Naive thymus-derived CD4-positive, alpha-beta T cell (primary cell): ENCODE data around the gene ALDH1B1. TPM values are rescaled to one million over a fixed set of nuclear protein-coding genes. Genes with fewer than 3 reads are reported as not detected.

Experiments used
- ATAC-seq: fragments of 150-1000 bp; cut with Tn5 transposase; 2 replicates; pipeline ENCODE4 v1.10.0; 2021; ENCODE audit warnings: mild to moderate bottlenecking, moderate library complexity
- CTCF ChIA-PET: fragments of 350-600 bp; sonication (Branson Sonifier 250); formaldehyde crosslinking; loops from one replicate; lab custom pipeline; 2021; ENCODE audit warnings: antibody characterized with exemption; lab: Charles Lee
- POLR2A ChIA-PET: fragments of 350-600 bp; sonication (Branson Sonifier 250); formaldehyde crosslinking; loops from one replicate; lab custom pipeline; 2021; ENCODE audit warnings: antibody characterized with exemption, inconsistent platforms; lab: Charles Lee
- DNase-seq, 9 donors: peaks; one replicate each; pipeline versions ENCODE4 v3.0.0 to v3.0.0-alpha.2; 2020 to 2022; ENCODE audit warnings: mixed read lengths in 1 of 9
- H3K27ac ChIP-seq: one replicate; pipeline ENCODE4 v1.7.0; 2013; ENCODE audit warnings: mild to moderate bottlenecking, low read depth, low read length, moderate library complexity
- H3K27me3 ChIP-seq, 2 donors: one replicate each; pipeline ENCODE4 v1.7.0; 2013; ENCODE audit warnings: low read length in 2 of 2, mild to moderate bottlenecking in 2 of 2, moderate library complexity in 2 of 2; ENCODE audit not compliant: control insufficient read depth in 2 of 2, insufficient read depth in 2 of 2
- H3K36me3 ChIP-seq, 3 experiments: 1 replicate in 2 of 3; 2 replicates in 1 of 3; pipeline ENCODE4 v1.7.0; 2013; ENCODE audit warnings: low read length in 3 of 3, mild to moderate bottlenecking in 3 of 3, moderate library complexity in 1 of 3; ENCODE audit not compliant: insufficient read depth in 3 of 3, control insufficient read depth in 2 of 3
- H3K4me1 ChIP-seq, 2 donors: one replicate each; pipeline ENCODE4 v1.7.0; 2013; ENCODE audit warnings: low read length in 2 of 2, mild to moderate bottlenecking in 2 of 2, moderate library complexity in 1 of 2; ENCODE audit not compliant: control insufficient read depth in 2 of 2, insufficient read depth in 2 of 2
- H3K4me3 ChIP-seq: 2 replicates; pipeline ENCODE4 v1.7.0; 2013; ENCODE audit warnings: mild to moderate bottlenecking, low read length
- H3K9me3 ChIP-seq, 3 experiments: 1 replicate in 2 of 3; 2 replicates in 1 of 3; pipeline ENCODE4 v1.7.0; 2013; ENCODE audit warnings: low read length in 3 of 3; ENCODE audit not compliant: control insufficient read depth in 2 of 3
- H3K27ac Mint-ChIP-seq, 9 donors: one replicate each; pipeline ENCODE4 v1.8.0; 2020 to 2022; ENCODE audit warnings: mixed read lengths in 9 of 9, mild to moderate bottlenecking in 8 of 9, moderate library complexity in 5 of 9, inconsistent platforms in 2 of 9
- H3K27me3 Mint-ChIP-seq, 5 donors: one replicate each; pipeline ENCODE4 v1.8.0; 2021 to 2022; ENCODE audit warnings: mixed read lengths in 5 of 5, mild to moderate bottlenecking in 1 of 5
- H3K36me3 Mint-ChIP-seq, 5 donors: one replicate each; pipeline ENCODE4 v1.8.0; 2020 to 2022; ENCODE audit warnings: mixed read lengths in 5 of 5, mild to moderate bottlenecking in 3 of 5, inconsistent platforms in 1 of 5
- H3K4me1 Mint-ChIP-seq, 7 donors: one replicate each; pipeline ENCODE4 v1.8.0; 2020 to 2022; ENCODE audit warnings: mixed read lengths in 7 of 7, mild to moderate bottlenecking in 3 of 7, inconsistent platforms in 1 of 7
- H3K4me3 Mint-ChIP-seq, 10 donors: one replicate each; pipeline ENCODE4 v1.8.0; 2020 to 2022; ENCODE audit warnings: mild to moderate bottlenecking in 10 of 10, mixed read lengths in 10 of 10, moderate library complexity in 6 of 10, inconsistent platforms in 2 of 10
- H3K9me3 Mint-ChIP-seq, 11 donors: one replicate each; pipeline ENCODE4 v1.8.0; 2020 to 2022; ENCODE audit warnings: mixed read lengths in 11 of 11, mild to moderate bottlenecking in 4 of 11, inconsistent platforms in 1 of 11, moderate library complexity in 1 of 11
- intact Hi-C, 2 donors: fragments of 100-400 bp; cut with micrococcal nuclease; formaldehyde crosslinking; loops; one replicate each; pipeline ENCODE4 v1.15.1; 2023
- polyA plus RNA-seq, 2 donors: library from polyadenylated mRNA; unstranded; fragments of 300-500 nt; fragmentation: Illumina TruSeq; gene quantifications; one replicate each; pipeline ENCODE4 v1.2.3, GENCODE V29; 2021
- total RNA-seq, 6 experiments: library from RNA in 5 of 6; stranded (reverse) in 5 of 6; gene quantifications; 1 replicate in 5 of 6; 2 replicates in 1 of 6; pipeline ENCODE4 v1.2.3 and lab custom pipeline; 2021 to 2026

Gene ALDH1B1
- total and polyA plus RNA-seq, 7 experiments from 2014 or later: 1.9 to 13.4 (median 4.6) TPM

DNA sequence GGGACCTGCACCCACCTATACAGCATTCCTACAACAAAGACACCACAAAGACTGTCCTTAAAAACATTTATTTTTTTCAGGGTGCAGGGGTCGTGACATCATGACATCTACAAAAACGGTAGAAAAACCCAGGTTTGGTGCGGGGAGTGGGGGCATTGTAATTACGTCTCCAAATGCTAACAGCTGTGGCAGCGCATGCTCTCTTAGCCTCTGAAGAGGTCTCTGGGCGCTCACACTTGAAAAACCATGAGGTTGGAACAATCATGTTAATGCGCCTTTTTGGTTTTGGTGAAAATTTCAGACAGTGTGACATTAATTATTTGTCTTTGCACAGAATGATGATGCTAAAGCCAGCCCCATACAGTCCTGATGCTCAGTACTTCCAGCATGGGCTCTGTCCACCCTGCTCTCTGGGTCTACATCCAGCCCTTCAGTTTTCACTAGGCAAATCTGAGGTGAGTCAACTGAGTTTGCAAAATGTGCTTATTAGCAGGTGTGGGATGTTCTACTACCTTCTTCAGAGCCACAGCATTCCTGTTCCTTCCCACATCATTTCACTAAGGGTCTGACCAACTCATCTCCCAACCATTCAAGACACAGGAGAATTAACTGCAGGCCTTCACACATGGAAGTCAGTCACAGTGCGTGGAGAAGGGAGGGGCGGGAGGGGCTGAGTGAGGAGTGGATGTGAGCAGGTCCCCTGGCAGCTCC lies 14.1 kb downstream of the ALDH1B1 start:
- POLR2A ChIA-PET: no interaction called here
- CTCF ChIA-PET: no interaction called here
- no peak overlapping the region for H3K4me3 Mint-ChIP-seq
- H3K27me3 Mint-ChIP-seq: peaks cover 5 to 30% (median 6%) of the 10 kb centered on the region in 5 donors
- no peaks in the 10 kb centered on the region for H3K4me1 ChIP-seq
- ATAC-seq: no peak
- intact Hi-C loops: no loop called here
- H3K27ac Mint-ChIP-seq: no peak overlapping the region
- H3K4me1 Mint-ChIP-seq: peaks cover 0 to 2% (median 0%) of the 10 kb centered on the region in 7 donors
- no peak for DNase-seq
- H3K9me3 ChIP-seq: no peaks in the 10 kb centered on the region
- H3K36me3 Mint-ChIP-seq: no peaks in the 10 kb centered on the region
- H3K36me3 ChIP-seq: no peaks in the 10 kb centered on the region
- no peak overlapping the region for H3K27ac ChIP-seq
- H3K4me3 ChIP-seq: no peak overlapping the region
- no peaks in the 10 kb centered on the region for H3K27me3 ChIP-seq
- H3K9me3 Mint-ChIP-seq: peaks cover 0 to 1% (median 0%) of the 10 kb centered on the region in 11 donors

GRCh38 chr9:38408719-38409118 lies 16.2 kb downstream of the ALDH1B1 start:
- Mint-ChIP-seq H3K9me3 (no peaks in the 10 kb centered on the region), H3K4me1 (peaks cover 0 to 2% (median 0%) of the 10 kb centered on the region in 7 donors), H3K27me3 (peaks cover 5 to 27% (median 6%) of the 10 kb centered on the region in 5 donors), H3K27ac (no peak overlapping the region), H3K36me3 (no peaks in the 10 kb centered on the region), H3K4me3 (no peak overlapping the region)
- Histone ChIP-seq H3K9me3 (no peaks in the 10 kb centered on the region), H3K4me3 (no peak overlapping the region), H3K27ac (no peak overlapping the region), H3K4me1 (no peaks in the 10 kb centered on the region), H3K36me3 (no peaks in the 10 kb centered on the region), H3K27me3 (no peaks in the 10 kb centered on the region)
- intact Hi-C loops: no loop called here
- no peak for DNase-seq
- CTCF ChIA-PET: no interaction called here
- POLR2A ChIA-PET: no interaction called here
- ATAC-seq: no peak

DNA sequence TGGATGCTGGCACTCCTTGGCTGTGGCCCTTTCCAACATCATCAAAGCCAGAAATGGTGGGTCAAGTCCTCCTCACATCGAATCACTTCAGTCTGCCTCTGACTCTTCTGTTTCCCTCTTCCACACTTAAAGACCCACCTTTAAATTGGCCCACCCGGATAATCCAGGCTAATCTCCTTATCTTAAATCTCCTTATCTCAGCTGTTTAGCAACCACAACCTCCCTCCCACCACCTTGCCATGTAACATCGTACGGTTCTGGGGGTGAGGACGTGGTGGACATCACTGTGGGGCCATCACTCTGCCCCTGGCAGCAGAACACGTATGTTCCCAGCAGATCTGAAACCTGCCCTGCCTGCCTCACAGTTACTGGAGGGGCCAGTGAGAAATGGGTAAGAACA lies 20.2 kb downstream of the ALDH1B1 start:
- Mint-ChIP-seq H3K27ac (no peak overlapping the region), H3K4me1 (no peaks in the 10 kb centered on the region), H3K27me3 (peaks cover 0 to 11% (median 0%) of the 10 kb centered on the region in 5 donors), H3K4me3 (no peak overlapping the region), H3K36me3 (no peaks in the 10 kb centered on the region), H3K9me3 (no peaks in the 10 kb centered on the region)
- Histone ChIP-seq H3K36me3 (no peaks in the 10 kb centered on the region), H3K27me3 (no peaks in the 10 kb centered on the region), H3K4me3 (no peak overlapping the region), H3K4me1 (no peaks in the 10 kb centered on the region), H3K9me3 (no peaks in the 10 kb centered on the region), H3K27ac (no peak overlapping the region)
- intact Hi-C loops: no loop called here
- ChIA-PET CTCF (interaction anchor here (0.5 kb wide), 1 partner anchor 160 kb away, joined by 6 read pairs; no protein-coding TSS in a partner anchor), POLR2A (no interaction called here)
- no peak for DNase-seq
- ATAC-seq: no peak

- Histone ChIP-seq H3K36me3 (no peaks in the 10 kb centered on the region), H3K9me3 (no peaks in the 10 kb centered on the region), H3K27me3 (no peaks in the 10 kb centered on the region), H3K4me1 (no peaks in the 10 kb centered on the region), H3K4me3 (no peak overlapping the region), H3K27ac (no peak overlapping the region)
- ChIA-PET CTCF (no interaction called here), POLR2A (no interaction called here)
- DNase-seq (no peak), ATAC-seq (no peak)
- Mint-ChIP-seq H3K4me1 (no peaks in the 10 kb centered on the region), H3K4me3 (no peak overlapping the region), H3K36me3 (no peaks in the 10 kb centered on the region), H3K27ac (no peak overlapping the region), H3K9me3 (no peaks in the 10 kb centered on the region), H3K27me3 (peaks cover 0 to 11% (median 0%) of the 10 kb centered on the region in 5 donors)
- intact Hi-C loops: no loop called here
These were observed 20.8 kb downstream of the ALDH1B1 start for GRCh38 chr9:38413283-38413682.

GRCh38 chr9:38414040-38414723 lies 21.7 kb downstream of the ALDH1B1 start:
- no peaks in the 10 kb centered on the region for H3K36me3 ChIP-seq
- CTCF ChIA-PET: no interaction called here
- H3K27ac Mint-ChIP-seq: no peak overlapping the region
- no peaks in the 10 kb centered on the region for H3K36me3 Mint-ChIP-seq
- no peak overlapping the region for H3K4me3 ChIP-seq
- no peaks in the 10 kb centered on the region for H3K4me1 Mint-ChIP-seq
- peaks cover 0 to 4% (median under 1%) of the 10 kb centered on the region in 5 donors for H3K27me3 Mint-ChIP-seq
- ATAC-seq (no peak), DNase-seq (no peak)
- no peak overlapping the region for H3K27ac ChIP-seq
- H3K4me3 Mint-ChIP-seq: no peak overlapping the region
- intact Hi-C loops: no loop called here
- POLR2A ChIA-PET: no interaction called here
- no peaks in the 10 kb centered on the region for H3K4me1 ChIP-seq
- no peaks in the 10 kb centered on the region for H3K27me3 ChIP-seq
- no peaks in the 10 kb centered on the region for H3K9me3 Mint-ChIP-seq
- no peaks in the 10 kb centered on the region for H3K9me3 ChIP-seq

DNA sequence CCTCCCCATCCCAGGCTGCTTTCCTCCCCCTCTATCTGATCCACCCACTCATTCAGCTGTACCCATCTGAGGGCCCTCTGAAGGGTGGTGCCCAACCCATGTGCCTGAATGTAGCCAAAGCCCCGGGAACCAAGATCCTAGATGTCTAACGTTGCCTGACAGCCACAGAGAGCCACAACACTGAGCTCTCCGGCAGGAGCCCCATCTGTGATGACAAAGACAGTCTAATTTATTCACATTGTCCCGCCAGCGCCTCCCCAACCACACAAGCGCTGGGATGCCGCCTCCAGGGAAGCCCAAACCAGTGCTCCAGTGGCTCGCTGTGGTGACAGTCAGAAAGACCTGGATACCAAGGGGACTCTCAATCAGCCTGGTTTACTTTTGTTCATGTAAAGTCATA lies 23.4 kb downstream of the ALDH1B1 start:
- H3K36me3 Mint-ChIP-seq: no peaks in the 10 kb centered on the region
- H3K27ac Mint-ChIP-seq: no peak overlapping the region
- H3K4me1 Mint-ChIP-seq: no peaks in the 10 kb centered on the region
- Histone ChIP-seq H3K27me3 (no peaks in the 10 kb centered on the region), H3K27ac (no peak overlapping the region), H3K4me1 (no peaks in the 10 kb centered on the region), H3K9me3 (no peaks in the 10 kb centered on the region), H3K4me3 (no peak overlapping the region), H3K36me3 (no peaks in the 10 kb centered on the region)
- H3K27me3 Mint-ChIP-seq: peaks cover 0 to 11% (median under 1%) of the 10 kb centered on the region in 5 donors
- no peak overlapping the region for H3K4me3 Mint-ChIP-seq
- H3K9me3 Mint-ChIP-seq: no peaks in the 10 kb centered on the region
- no peak for ATAC-seq
- ChIA-PET CTCF (no interaction called here), POLR2A (no interaction called here)
- intact Hi-C loops: no loop called here
- DNase-seq: no peak

DNA sequence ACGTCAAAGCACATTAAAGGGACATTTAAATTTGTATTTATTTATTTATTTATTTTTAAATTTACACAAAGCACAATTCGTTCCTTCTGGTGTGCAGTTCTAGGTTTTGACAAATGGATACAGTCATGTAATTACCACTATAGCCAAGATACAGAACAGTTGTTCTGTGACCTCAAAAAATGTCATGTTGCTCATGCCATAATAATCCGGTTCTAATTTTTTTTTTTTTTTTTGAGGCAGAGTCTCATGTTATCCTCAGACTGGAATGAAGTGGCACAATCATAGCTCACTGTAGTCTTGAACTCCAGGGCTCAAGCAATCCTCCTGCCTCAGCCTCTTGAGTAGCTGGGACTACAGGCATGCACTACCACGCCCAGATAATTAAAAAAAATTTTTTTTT lies 24.0 kb downstream of the ALDH1B1 start:
- no peak for DNase-seq
- Histone ChIP-seq H3K27me3 (no peaks in the 10 kb centered on the region), H3K27ac (no peak overlapping the region), H3K9me3 (no peaks in the 10 kb centered on the region), H3K36me3 (no peaks in the 10 kb centered on the region), H3K4me1 (no peaks in the 10 kb centered on the region), H3K4me3 (no peak overlapping the region)
- Mint-ChIP-seq H3K27me3 (peaks cover 0 to 17% (median 6%) of the 10 kb centered on the region in 5 donors), H3K9me3 (no peaks in the 10 kb centered on the region), H3K36me3 (no peaks in the 10 kb centered on the region), H3K27ac (no peak overlapping the region), H3K4me1 (no peaks in the 10 kb centered on the region), H3K4me3 (no peak overlapping the region)
- intact Hi-C loops: no loop called here
- CTCF ChIA-PET: no interaction called here
- ATAC-seq: no peak
- POLR2A ChIA-PET: no interaction called here
